CD4-positive, alpha-beta T cell treated with Interferon alpha-2 for 1 hour (primary cell): Measurements from ENCODE around the gene MPHOSPH9.

Experiments used
- DNase-seq, 2 donors: peaks; one replicate each; pipeline ENCODE4 v3.0.0-alpha.2; 2020 to 2022

The MPHOSPH9 gene

DNA sequence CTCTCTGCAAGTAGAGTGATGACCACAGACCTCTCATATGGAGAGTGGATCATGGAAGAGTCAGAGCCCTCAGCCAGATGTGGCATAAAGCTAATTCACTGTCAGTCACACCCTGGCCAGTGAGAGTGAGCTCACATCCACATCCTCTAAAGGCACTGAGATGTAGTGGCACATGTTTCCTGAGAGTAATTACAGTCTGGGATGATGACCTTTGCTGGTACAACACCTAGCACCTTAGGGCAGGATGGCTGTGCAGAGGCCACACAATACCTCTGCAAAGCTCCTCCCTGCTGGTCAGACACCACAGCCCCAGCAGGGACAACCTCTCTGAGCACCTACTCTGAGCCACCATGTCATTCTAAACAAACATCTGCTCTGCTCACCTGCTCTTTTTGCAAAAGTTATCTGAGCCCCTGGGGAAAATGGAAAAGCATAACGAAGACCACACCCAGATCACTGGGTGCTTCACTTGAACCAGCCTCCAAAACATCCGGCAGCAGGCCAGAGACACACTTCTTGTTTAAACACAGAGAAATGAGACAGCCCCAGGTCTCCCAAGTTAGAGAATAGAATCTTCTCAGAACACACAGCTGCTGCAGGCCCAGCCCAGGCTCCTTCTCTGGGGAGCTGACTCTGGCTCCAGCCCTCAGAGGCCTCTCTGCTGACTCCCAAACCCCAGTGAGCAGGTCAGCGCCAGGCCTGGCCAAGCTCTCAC, 112.3 kb downstream of the MPHOSPH9 start:
- peak; percentile 13 to 20 for DNase-seq

DNA sequence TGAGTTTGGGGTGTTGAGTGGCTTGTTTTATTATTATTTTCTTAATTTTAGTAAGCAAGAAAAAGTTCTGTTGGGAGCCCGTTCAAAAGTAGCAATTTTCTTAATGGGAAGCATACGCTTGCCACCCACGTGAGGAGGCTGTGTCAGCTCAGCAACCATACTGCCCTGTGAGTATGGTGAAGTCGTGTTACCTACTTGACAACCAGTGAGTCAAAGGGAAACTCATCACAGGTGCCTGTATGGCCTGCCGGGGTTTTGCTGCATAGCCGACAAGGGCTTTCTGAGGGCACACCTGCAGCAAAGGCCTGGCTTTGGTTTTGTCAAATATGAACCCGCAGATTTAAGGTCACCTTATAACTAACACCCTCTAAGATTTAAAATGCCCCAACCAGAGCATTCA, 113.1 kb downstream of the MPHOSPH9 start:
- peak; percentile 23 to 31 for DNase-seq

DNA sequence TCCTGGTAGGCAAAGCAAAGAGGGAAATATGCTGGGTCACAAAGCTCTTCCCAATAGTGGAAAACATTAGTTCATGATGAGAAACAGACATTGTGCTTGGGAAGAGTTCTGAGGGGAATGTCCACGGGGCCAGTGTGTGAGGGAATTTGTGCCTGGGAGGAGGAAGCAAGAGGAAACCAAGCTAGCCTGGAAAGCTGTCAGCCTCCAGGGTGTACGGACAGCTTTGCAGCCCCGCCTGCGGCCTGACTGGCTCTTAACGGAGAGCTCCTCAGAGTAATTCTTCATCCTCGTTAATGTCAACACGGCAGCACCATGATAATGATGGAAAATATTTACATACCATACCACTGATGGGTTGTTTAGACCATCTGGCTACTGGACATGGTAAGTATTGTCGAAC, 114.4 kb downstream of the MPHOSPH9 start:
- DNase-seq: no peak

DNA sequence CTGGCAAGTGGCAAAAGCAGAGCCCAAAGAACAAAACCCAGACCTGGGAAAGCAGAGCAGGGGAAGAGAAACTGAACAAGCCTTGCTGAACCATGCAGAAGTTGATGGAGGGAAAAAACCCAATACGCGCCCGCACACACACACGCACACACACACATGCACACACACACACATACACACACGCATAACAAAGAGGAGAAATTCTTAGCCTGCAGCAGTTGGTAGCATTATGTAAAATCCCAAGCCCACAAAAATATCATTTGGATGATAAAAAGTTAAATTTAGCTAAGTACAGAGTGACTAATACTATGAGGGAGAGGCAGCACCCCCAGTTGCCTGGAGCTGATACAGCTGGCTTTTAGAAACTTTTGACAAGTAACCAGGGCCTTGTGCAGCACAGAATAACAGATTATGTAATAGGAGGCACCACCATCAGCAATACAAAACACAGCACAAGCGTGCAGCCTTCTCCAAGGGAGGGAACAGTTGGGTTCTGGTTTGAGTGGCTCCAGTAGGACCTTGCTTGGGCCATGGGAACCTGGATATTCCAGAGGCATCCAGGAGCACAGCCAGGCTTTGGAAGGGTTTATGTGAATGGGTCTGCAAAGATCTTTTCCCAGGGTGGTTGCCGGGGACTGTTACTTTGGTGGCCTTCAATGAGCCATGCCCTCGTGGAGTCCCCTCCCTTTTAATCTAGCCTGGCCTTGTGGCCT, 117.4 kb downstream of the MPHOSPH9 start:
- DNase-seq: peak; percentile 19 to 47

DNA sequence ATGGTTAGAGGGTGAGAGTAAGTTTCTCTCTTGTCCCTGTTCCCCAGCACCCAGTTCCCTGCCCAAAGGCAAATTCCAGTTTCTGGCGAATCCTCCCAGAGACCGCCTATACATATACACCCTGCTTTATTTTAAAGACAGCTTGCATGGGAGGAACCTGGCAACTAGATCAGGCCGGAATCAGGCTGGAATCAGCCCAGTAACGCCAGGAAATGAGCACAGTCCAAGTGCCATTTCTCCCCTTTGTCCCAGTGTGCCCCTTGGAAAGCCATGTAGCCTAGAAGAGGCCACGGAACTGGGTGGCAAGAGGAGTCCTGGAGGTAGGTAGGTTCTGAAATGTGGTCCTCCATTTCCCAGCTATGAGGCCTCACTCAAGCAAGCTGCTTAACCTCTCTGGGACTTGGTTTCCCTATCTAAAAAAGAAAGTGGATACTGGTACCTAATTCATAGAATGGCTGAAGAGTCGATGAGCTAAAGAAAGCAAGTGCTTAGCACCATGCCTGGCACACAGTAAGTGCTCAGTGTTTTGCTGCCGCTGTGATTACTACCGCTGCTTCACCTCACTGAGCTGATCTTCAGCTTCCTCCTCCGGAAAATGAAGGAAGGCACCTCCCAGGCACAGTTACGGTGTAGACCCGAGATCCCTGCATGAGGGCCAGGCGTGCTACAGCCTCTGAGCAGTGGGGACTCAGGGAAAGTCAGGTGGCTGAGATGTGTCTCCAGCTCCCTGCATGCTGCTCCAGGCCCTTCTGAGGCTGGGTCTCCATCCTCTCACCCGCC, 118.4 kb downstream of the MPHOSPH9 start:
- DNase-seq: no peak

DNA sequence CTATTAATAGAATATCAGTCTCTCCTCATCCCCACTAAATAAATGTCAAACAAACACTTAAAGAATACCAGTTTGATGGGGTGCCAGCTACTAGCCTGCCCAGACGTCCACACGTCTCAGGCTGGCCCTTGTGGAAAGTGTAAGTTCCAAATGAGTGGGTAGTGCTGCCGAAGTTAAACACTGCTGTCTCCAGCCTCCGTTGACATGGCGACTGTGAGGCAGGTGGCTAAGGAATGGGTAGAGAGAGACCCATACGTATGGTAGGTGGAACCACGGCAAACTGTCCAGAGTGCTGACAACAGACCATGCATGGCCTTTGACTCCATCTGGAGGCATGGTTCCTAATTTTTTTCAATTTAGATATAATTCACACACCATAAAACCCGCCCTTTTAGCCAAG, 119.9 kb downstream of the MPHOSPH9 start:
- DNase-seq: no peak

DNA sequence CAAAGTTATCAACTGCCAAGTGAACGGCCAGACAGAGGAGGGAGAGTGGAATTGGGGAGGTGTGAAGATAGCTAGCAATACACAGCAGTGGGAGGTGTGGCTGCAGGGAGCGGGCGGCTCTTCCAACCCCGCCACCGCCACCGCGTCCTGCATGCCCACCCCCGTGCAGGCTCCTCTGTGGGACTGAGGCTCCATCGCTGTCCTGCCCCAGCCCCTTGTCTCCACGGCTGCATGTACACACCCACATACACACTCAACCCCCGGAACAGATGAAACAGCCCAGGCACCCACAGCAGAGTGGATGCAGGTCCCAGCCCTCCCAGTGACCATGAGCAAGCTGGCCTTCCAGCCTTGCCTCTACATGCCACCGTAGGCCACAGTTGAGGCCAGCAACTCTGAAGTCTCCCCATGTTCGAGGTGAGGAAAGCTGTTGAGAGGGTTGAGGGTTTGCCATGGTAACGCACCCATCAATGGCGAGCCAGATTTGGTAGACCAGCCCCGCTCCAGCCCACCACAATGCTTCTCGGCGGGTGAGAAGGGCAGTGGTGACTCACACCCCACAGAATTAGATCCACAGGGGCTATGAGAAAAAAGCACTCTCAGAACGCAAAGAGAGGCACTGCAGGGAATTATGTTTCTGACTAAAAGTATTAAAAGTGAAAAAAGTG, 121.3 kb downstream of the MPHOSPH9 start:
- DNase-seq: no peak

DNA sequence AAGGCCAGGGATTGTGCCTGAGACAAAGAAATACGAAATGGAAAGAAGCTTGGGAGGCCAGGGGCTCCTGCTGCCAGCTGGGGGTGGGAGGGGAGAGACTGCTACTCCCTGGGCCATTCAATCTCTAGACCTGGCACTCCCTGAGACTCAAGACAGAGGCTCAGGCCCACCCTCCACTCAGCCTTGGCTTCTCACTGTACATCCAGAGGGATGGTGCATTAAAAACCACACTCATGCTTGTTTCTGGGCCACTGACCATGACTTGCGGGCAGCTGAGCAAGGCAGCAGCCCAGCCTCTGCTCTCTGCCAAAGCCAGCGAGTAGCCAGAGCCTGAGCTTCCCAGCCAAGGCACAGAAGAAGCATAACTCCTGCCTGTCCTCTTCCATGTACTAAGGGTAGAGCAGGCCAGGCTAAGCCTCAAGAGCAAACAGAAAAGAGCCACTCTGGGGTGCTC, 123.6 kb downstream of the MPHOSPH9 start:
- no peak for DNase-seq

DNA sequence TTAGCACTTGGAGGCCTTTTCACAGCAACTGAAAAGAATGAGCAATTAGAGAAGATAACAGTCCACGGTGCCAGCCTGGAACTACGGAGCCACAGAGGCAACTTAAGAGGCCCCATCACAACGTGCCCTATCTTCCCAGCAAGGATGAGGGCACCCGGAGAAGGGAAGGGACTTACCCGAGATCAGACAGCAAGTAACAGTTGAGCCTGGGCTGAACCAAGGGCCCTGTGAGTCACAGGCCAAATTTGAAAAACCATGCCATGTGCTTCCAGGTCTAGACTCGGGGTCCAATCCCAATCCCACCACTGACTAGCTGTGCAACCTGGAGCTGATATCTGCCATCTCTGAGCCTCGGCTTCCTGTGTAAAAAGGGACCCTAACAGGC, 124.3 kb downstream of the MPHOSPH9 start:
- DNase-seq: no peak

DNA sequence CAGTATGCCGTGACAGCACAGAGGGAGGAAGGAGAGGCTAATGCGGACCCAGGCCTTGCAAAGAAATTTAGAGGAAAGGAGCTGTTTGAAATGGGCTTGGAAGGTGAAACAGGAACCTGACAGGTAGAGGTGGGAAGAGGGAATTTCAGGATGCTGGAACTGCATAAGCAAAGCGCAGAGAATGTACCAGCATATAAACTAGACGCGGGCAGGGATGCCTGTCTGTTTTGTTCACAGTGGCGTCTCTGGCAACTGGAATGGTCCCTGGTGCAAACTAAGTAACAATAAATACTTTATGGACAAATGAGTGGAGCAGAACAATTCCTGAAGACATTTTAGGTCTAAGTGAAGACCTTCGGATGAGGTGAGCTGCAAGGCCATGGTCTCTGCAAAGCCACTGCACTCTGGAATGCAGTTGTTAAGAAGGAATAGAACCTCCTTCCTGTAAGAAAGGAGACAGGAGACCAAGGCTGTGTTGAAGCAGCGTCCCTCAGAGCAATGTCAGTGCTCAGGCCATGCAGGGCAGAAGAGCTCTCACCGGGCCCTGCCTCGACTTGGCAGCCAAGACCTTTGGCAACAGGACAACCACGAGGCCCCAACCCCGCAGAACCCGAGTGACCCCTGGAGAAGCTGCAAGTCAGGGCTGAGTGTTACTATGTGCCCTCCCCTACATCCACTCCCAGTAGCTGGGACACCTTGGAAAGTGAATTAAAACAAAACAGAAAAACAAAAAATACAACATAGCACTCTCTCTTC, 124.8 kb downstream of the MPHOSPH9 start:
- DNase-seq: no peak

DNA sequence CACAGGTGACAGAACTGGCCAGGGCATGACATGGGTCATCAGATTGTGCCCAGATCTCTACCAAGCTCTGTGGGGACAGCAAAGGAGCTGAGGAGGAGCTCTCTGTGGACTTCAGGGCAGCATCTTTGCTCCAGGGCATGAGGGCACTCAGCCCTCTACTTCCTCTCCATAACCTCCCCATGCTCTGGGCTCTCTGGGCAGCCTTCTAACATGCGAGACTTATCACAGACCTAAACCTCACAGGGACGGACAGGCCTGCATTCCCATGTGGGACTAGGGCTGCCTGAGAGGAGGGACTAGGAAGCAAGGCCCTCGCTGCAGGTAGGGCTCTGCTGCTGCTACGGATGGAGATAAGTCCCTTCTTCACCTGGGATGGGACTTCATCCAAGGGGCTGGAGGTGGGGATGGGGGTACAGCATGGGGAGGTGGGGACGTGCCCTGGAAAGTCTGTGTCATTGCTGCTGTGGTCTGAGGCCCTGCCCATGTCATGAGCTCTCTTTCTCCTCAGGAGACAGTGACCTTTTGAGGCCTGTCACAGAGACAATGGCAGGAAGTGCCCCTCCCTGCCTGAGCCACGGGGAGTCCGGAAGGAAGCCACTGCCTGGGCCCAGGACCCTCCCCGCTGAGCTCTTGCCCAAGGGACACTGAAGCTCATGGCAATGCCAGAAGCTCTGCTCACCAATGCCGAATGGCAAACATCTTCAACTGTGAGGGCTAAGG, 126.1 kb downstream of the MPHOSPH9 start:
- peak; percentile 61 to 70 for DNase-seq

DNA sequence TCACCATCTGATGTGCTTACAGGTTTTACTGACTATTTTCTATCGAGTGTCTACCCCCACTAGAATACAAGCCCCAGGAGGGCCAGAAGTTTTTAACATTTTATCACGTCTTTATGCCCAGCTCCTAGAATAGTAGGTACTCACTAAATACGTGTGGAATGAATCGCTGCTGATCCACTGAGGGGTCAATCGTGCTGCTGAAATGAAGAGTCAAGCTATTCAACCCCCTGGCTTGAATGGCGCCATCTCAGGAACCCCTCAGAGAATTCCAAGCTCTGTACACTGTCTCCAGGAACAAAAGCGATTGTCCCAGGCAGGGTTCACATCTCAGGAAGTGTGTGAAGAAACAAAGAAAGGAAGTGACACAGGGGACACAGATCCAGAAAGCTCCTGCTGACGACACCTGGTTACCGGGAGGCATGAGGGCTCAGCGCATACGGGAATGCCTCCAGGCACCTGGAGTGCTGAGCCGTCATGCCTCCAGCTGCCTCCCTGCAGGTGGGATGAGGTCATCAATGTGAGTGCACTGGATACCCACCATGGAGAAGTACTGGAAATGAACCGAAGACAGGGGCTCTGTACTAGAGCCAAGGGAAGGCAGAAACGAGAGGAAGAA, 127.6 kb downstream of the MPHOSPH9 start:
- no peak for DNase-seq

DNA sequence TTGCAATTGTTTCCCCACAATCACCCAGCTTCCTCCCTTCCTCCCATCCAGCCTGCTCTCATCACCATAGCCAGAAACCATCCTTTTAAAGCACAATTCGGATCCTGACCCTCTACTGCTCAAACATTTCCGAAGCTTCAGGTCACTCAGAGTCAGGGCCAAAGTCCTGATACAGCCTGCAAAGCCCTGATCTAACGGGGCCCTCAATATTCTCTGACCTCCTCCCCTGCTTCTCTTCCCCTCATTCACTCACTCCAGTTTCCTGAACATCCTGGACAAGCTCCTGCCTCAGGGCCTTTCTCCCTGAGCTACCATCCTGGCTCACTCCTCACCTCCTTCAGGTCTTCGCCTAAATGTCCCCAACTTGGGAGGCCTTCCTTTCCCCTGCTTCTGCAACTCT, 128.1 kb downstream of the MPHOSPH9 start:
- DNase-seq: no peak
